Activated T-cell treated with anti-CD3 and anti-CD28 coated beads, Interleukin-2, amount 50 U/mL, for 24 hours (primary cell): ENCODE results near the gene DCLK1.

Source experiments
- DNase-seq: peaks from one replicate; pipeline ENCODE4 v3.0.0-alpha.2; 2020
- H3K27ac Mint-ChIP-seq: 2 replicates; pipeline ENCODE4 v1.8.0; 2020; ENCODE audit warnings: mild to moderate bottlenecking, mixed read lengths
- H3K27me3 Mint-ChIP-seq: 2 replicates; pipeline ENCODE4 v1.8.0; 2020; ENCODE audit warnings: mixed read lengths
- H3K36me3 Mint-ChIP-seq: 2 replicates; pipeline ENCODE4 v1.8.0; 2020; ENCODE audit warnings: low read depth, mixed read lengths
- H3K4me1 Mint-ChIP-seq: 2 replicates; pipeline ENCODE4 v1.8.0; 2020; ENCODE audit warnings: low read depth, mixed read lengths
- H3K4me3 Mint-ChIP-seq: 2 replicates; pipeline ENCODE4 v1.8.0; 2020; ENCODE audit warnings: mild to moderate bottlenecking, moderate library complexity, mixed read lengths
- H3K9me3 Mint-ChIP-seq: 2 replicates; pipeline ENCODE4 v1.8.0; 2020; ENCODE audit warnings: mixed read lengths

DCLK1 gene

DNA sequence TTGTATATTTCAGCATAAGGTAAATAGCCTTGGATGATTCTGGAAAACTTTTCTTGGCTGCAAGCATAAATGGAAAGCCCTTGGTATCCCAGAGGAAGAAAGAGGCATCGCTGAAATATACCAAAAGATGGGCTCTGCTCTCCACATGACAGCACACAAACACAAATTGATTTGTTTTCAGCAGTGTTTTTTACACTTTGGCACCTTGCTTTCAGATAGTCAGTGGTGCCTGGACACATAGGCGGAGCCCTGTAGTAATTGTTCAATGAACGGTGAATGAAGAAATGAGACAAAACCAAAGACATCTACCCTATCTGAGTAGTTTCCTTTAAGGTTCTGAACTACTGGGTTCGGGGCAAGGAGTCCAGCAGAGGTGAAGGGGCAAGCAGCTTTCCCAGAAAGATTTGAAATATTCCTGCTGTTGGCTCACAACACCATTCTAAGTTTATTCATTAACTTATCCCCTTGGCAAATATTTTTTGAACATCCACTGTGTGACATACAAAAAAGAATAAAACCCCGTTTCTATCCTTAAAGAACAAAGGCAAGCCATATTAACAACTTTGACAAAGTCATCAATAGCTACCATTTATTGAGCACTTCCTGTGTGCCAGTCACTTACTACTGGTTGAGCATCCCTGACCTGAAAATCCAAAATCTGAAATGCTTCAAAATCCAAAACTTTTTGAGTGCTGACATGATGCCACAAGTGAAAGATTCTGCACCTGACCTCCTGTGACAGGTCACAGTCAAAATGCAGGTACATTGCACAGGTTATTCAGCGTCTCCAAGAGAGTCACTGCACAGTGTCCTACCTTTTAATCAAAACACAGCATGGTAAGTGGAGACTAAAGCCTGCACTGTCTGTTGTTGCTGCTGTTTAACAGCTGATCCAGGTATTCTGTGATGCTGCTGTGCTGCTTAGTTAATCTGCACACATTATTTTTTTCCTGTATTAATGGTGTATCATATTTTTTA lies 238.1 kb downstream of the DCLK1 start:
- no peaks in the 10 kb centered on the region for H3K27me3 Mint-ChIP-seq
- H3K27ac Mint-ChIP-seq = no peak overlapping the region
- H3K4me1 Mint-ChIP-seq = no peaks in the 10 kb centered on the region
- no peak for DNase-seq
- no peaks in the 10 kb centered on the region for H3K36me3 Mint-ChIP-seq
- no peak overlapping the region for H3K4me3 Mint-ChIP-seq
- no peaks in the 10 kb centered on the region for H3K9me3 Mint-ChIP-seq

DNA sequence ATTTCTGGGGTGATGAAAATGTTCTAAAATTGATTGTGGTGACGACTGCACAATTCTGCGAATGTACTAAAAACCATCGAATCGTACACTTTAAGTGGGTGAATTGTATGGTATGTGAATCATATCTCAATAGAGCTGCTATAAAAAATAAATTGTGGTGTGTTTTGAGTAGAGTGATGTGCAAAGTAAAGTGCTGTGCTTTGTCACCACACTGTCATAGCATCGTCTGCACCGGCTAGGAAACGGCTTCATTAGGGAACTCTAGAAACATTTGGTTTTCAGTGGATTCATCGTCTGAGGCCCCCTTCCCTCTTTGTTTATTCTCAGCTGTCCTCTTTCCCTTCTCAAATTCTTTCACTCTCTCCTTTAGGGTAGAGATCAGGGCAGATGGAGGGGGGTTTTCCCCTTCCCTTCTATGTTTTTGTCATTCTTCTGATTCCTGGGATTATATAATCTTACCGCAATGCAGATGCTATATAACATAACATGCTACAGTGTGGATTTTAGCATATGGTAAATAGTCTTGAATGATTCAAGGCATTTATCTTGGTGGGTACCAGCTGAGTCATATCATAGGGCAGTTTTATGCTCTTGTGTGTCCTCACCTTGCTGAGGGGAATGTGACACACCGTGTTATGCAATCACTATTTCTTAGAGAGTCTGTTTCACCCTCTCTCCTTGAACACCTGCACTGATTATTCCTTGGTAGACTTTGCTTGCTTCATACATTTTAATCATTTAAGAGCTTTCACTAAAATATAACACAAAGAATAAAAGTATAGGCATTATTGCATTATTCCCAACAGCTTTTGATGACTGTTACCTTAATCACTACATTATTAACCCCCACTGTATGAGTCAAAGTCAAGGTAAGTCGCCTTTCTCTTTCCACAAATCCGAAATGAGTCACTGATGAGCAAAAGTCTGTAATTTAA lies 239.4 kb downstream of the DCLK1 start:
- peaks cover 2% of the 10 kb centered on the region for H3K27me3 Mint-ChIP-seq
- no peak for DNase-seq
- no peaks in the 10 kb centered on the region for H3K9me3 Mint-ChIP-seq

DNA sequence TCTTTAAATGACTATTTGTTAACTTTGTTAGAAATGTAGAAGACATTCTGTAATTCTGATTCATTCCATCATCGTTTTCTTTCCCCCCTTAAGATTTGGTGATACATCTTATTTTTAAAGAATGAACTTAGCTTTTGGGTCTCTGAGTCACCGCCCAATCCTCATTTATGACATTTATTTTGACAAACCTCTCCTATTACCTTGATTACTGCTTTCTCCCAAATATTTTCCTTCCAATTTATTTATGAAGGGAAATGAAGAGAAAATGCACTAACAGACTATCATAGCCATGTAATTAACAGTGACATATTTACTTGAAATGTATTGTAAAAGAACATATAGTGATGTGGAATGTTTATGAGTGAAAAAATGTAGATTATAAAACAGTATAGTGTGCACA lies 241.6 kb downstream of the DCLK1 start:
- no peak overlapping the region for H3K4me3 Mint-ChIP-seq
- H3K36me3 Mint-ChIP-seq = no peaks in the 10 kb centered on the region
- H3K4me1 Mint-ChIP-seq = no peaks in the 10 kb centered on the region
- peaks cover 2% of the 10 kb centered on the region for H3K27me3 Mint-ChIP-seq
- DNase-seq = no peak
- H3K27ac Mint-ChIP-seq = no peak overlapping the region
- H3K9me3 Mint-ChIP-seq = no peaks in the 10 kb centered on the region

More for the DNA sequence above, 239.4 kb downstream of the DCLK1 start:
- no peaks in the 10 kb centered on the region for H3K4me1 Mint-ChIP-seq
- H3K27ac Mint-ChIP-seq = no peak overlapping the region
- H3K36me3 Mint-ChIP-seq = no peaks in the 10 kb centered on the region
- no peak overlapping the region for H3K4me3 Mint-ChIP-seq

DNA sequence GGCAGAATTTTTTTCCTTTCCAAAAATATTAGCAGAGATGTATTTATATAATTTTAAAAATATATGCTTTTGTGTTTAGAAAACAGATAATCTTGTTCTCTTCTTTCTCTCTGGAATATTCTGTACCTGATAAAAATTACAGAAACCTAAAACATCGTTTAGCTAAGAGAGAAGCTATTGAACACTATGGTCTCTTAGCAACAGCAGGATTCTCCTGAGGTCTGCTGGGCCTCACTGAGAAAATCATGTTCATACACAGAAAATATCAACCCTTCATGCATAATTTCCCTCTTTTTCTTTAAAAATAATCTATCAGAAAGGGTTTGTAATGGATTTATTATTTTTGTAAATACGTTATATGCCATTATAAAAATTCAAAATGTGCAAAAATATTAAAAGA lies 242.2 kb downstream of the DCLK1 start:
- Mint-ChIP-seq H3K4me1 (no peaks in the 10 kb centered on the region), H3K27me3 (peaks cover 2% of the 10 kb centered on the region), H3K9me3 (no peaks in the 10 kb centered on the region), H3K27ac (no peak overlapping the region), H3K4me3 (no peak overlapping the region), H3K36me3 (no peaks in the 10 kb centered on the region)
- no peak for DNase-seq

DNA sequence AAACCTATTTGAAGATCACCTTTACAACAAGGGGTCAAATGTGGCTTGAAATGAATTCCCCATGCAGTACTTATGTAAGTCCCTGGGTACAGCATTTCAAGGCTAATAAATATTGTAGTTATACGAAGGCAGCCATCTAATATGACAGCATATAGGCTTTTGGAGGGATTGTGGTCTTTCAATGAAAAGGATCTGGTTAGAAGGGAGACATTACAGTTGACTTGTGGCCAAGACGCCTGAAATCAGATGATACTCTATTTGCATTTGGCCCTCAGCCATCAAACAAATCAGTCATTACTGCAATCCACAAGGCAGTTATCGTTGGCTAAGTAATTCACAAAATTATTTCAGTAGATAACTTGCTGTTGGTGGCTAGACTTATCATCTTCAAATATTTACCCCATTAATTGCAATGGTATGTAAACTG lies 242.7 kb downstream of the DCLK1 start:
- peaks cover 2% of the 10 kb centered on the region for H3K27me3 Mint-ChIP-seq
- H3K4me1 Mint-ChIP-seq = no peaks in the 10 kb centered on the region
- no peak overlapping the region for H3K4me3 Mint-ChIP-seq
- no peaks in the 10 kb centered on the region for H3K36me3 Mint-ChIP-seq
- DNase-seq = no peak
- no peaks in the 10 kb centered on the region for H3K9me3 Mint-ChIP-seq
- H3K27ac Mint-ChIP-seq = no peak overlapping the region

DNA sequence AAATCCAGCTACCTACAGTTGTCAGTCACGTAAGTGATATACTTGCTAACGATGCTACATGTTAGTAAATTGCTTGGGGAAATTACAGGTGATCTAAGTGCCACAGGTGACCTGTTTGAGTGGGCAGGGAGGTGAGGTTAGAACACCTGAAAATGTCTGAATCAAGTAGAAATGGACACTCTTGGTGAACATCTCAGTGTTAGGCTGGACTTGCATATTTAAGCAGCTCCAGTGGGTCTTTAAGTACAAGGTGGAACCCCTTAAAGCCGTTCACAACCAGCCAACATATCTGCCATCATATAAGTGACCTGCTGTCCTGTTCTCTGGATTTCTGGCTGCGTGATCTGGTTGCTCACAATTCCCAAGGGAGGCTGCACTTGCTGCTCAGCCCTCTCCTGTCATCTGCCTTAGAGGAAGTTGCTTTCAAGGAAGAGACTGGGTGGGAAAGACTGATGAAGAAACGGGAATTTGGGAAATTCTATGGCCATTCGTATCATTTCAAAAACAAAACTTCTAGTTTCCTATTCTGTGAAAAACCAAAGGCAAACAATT lies 244.0 kb downstream of the DCLK1 start:
- no peaks in the 10 kb centered on the region for H3K4me1 Mint-ChIP-seq
- H3K27ac Mint-ChIP-seq = no peak overlapping the region
- no peak overlapping the region for H3K4me3 Mint-ChIP-seq
- H3K27me3 Mint-ChIP-seq = peaks cover 2% of the 10 kb centered on the region
- H3K36me3 Mint-ChIP-seq = no peaks in the 10 kb centered on the region
- no peak for DNase-seq
- no peaks in the 10 kb centered on the region for H3K9me3 Mint-ChIP-seq

DNA sequence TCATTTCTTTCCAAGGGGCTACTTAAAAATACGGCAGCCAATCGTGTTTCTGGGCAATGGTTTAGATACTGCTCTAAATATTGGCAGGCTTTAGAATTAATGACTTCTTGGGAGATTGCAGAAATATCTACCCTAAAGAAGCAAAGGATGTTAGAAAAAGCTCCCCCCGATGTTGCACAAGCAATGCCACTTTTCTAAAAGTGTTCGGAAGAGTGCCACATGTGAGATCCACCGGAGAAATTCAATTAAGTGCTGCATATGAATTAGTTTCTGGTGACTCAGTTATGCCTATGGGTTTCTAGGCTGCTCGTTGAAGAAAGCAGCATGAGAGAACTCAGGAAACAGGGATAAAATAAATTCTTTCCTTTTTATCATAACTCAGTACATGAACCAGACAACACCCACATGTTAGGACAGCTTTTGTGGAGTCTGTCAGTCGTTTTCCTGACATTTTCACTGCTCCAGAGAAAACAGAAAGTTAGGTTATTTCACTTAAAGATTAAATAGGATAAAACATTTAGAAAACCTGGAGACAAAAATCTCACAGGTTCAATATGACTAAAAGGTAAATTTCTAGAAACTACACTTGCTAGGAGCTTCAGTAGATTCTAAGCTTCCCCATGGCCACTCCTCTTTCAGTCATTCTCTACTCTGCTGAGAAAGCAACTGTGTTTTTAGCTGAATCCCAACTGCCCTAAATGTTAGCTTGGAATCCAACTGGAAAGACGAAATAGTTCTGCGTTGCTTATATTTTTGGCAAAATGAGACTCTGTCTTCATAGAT lies 244.7 kb downstream of the DCLK1 start:
- Mint-ChIP-seq H3K4me1 (no peaks in the 10 kb centered on the region), H3K27ac (no peak overlapping the region), H3K36me3 (no peaks in the 10 kb centered on the region), H3K9me3 (no peaks in the 10 kb centered on the region), H3K4me3 (no peak overlapping the region), H3K27me3 (peaks cover 2% of the 10 kb centered on the region)
- DNase-seq = no peak

DNA sequence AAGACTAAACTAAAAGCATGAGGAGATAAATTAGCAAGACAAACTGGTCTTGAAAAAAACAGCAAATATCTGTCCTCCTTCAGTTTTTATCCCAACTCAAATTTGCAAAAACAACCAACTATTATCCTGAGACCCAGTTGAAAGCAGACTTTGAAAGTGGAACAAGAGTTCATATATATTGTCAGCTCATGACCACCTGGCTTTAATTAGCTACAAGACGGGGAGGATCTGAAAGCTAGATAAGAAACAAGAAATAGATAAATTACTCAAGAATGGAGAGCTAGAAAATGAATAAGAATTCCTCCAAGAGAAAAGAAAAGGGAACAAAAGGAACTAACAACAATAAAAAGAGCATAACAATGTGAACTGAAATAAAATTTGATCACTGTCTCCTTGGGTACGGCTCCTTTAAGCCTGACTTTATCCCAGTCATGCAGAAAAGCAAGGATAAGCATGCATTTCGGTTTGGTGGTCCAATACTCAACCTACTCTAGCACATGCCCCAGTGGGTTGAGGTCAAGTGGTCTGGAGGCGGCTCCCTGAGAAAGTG lies 246.9 kb downstream of the DCLK1 start:
- H3K27me3 Mint-ChIP-seq = peaks cover 2% of the 10 kb centered on the region
- no peaks in the 10 kb centered on the region for H3K4me1 Mint-ChIP-seq
- H3K4me3 Mint-ChIP-seq = no peak overlapping the region
- H3K36me3 Mint-ChIP-seq = no peaks in the 10 kb centered on the region
- no peak for DNase-seq
- no peaks in the 10 kb centered on the region for H3K9me3 Mint-ChIP-seq
- H3K27ac Mint-ChIP-seq = no peak overlapping the region

DNA sequence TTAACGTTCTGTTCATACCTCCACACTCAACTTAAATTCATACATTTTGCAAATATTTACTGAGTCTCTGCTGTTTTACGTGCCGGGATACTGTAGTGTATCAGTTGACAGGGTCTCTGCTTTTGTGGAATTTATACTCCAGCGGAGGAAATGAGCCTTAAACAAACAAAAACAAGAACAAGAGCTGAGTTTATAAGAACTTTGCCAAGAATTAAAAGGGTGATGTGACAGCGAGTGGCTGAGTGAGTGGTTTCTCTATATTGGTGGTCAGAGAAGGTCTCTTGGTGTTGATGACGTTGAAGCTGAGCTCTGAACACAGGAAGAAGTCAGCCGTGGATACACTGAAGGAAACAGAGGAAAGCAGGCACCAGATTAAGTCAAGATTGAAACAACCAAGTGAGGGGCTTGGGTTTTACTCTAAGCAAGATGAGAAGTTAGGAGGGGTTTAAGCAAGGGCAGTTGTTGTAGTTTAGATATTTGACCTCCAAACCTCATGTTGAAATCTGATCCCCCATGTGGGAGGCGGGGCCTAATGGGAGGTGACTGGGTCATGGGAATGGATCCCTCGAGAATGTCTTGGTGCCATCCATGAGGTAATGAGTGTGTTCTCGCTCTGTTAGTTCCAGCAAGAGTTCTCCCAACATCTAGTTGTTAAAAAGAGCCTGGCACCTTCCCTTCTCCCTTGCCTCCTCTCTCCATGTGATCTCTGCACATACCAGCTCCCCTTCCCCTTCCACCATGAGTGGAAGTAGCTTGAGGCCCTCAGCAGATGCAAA lies 248.3 kb downstream of the DCLK1 start:
- H3K4me3 Mint-ChIP-seq = no peak overlapping the region
- H3K36me3 Mint-ChIP-seq = no peaks in the 10 kb centered on the region
- no peaks in the 10 kb centered on the region for H3K4me1 Mint-ChIP-seq
- no peaks in the 10 kb centered on the region for H3K9me3 Mint-ChIP-seq
- H3K27me3 Mint-ChIP-seq = peaks cover 2% of the 10 kb centered on the region
- no peak overlapping the region for H3K27ac Mint-ChIP-seq
- no peak for DNase-seq

DNA sequence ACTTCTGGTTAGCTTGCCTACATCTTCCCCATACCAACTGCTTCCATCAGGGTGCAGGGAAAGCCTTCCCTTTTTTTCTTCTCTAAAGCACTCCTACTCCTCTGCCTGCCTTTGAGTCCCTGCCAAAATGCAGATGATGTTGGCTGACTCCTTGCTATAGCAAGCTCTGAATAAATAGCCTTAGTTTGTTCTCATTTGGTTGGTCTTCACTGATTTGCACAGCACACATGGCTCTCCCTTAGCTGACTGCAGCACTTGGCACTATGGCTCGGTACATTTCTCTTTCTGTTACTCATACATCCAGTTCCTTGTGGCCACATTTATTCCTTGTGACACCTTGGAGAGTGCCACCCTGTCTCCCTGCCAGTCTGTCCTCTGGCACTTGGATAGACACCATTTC lies 249.8 kb downstream of the DCLK1 start:
- no peaks in the 10 kb centered on the region for H3K36me3 Mint-ChIP-seq
- H3K27me3 Mint-ChIP-seq = no peaks in the 10 kb centered on the region
- H3K4me1 Mint-ChIP-seq = no peaks in the 10 kb centered on the region
- no peak for DNase-seq
- no peak overlapping the region for H3K4me3 Mint-ChIP-seq
- H3K27ac Mint-ChIP-seq = no peak overlapping the region
- no peaks in the 10 kb centered on the region for H3K9me3 Mint-ChIP-seq

DNA sequence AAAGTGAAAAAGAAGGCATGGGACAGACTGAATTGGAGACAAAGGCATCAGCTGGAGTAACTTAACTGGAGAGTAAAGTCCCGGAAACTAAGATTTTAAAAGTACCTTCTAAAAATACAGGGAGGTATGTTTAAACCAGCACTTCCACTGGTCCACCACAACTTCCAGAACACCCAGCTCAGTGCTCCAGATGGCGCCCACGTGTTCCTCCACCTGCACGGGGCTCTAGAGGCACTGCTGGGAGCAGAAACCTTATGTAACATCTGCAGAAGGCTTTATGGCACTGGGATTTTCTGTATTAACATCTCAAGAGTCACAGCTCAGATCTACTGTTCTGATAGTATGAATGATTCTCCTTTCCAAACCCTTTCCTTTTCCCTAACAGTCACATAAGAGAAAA lies 252.1 kb downstream of the DCLK1 start:
- H3K27me3 Mint-ChIP-seq = no peaks in the 10 kb centered on the region
- H3K4me3 Mint-ChIP-seq = no peak overlapping the region
- DNase-seq = no peak
- H3K27ac Mint-ChIP-seq = no peak overlapping the region
- no peaks in the 10 kb centered on the region for H3K36me3 Mint-ChIP-seq
- no peaks in the 10 kb centered on the region for H3K9me3 Mint-ChIP-seq
- H3K4me1 Mint-ChIP-seq = no peaks in the 10 kb centered on the region

DNA sequence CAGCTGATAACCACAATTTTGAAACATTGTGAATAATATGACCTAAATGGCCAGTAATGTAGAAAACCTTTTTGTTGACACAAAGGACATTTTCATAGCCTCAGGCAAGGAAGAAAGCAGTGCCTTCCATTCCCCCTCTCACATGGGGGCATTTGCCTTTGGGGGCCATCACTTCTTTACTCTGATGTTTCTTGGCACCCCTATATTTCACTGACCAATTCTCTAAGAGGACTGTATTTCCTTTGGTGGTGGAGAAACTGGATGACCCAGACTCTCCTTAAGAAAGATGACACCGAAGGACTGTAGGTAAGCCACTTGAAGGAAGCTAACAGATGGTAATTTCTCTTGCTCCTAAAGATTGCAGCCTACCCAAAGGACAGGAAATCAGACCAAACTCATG lies 254.6 kb downstream of the DCLK1 start:
- no peak for DNase-seq
- Mint-ChIP-seq H3K36me3 (no peaks in the 10 kb centered on the region), H3K4me1 (no peaks in the 10 kb centered on the region), H3K27ac (no peak overlapping the region), H3K4me3 (no peak overlapping the region), H3K27me3 (no peaks in the 10 kb centered on the region), H3K9me3 (no peaks in the 10 kb centered on the region)

DNA sequence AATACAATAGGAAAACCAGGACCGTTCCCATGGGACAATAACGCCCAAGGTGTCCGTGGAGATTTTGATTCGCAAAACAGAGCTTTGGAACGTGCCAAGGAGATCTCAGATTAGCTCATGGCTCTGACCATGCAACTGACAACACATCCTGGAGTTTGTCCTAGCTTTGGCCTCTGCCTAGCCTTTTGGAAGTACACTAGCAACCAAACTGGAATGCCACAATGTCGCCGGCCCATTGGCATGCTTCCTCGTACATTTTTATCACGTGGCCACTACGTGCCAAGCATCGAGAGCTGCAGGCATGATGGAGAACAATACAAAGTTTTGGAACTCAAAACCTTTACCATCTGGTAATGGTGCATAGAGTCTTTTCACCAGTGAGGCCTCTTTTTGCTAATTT lies 256.5 kb downstream of the DCLK1 start:
- no peak for DNase-seq
- no peaks in the 10 kb centered on the region for H3K9me3 Mint-ChIP-seq
- no peak overlapping the region for H3K27ac Mint-ChIP-seq
- H3K4me3 Mint-ChIP-seq = no peak overlapping the region
- H3K27me3 Mint-ChIP-seq = no peaks in the 10 kb centered on the region
- no peaks in the 10 kb centered on the region for H3K4me1 Mint-ChIP-seq
- no peaks in the 10 kb centered on the region for H3K36me3 Mint-ChIP-seq
